ENCODE data around the gene MYLK.

Gene MYLK

DNA sequence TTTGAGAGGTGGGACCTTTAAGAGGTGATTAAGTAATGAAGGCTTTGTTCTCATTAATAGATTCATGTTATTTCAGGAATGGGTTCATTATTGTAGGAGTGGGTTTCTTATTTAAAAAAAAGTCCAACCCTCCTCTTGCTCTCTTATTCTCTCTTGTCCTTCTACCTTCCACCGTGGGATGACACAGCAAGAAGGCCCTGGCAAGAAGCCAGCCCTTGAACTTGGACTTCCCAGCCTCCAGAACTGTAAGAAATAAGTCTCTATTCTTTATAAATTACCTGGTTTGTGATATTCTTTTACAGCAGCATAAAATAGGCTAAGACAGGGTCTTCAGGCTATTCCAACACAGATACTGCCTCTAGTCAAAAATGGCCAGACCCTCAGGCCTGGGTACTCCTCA lies 62.2 kb downstream of the MYLK start:
- DNase-seq (ENCODE audit: low spot score): no peak

DNA sequence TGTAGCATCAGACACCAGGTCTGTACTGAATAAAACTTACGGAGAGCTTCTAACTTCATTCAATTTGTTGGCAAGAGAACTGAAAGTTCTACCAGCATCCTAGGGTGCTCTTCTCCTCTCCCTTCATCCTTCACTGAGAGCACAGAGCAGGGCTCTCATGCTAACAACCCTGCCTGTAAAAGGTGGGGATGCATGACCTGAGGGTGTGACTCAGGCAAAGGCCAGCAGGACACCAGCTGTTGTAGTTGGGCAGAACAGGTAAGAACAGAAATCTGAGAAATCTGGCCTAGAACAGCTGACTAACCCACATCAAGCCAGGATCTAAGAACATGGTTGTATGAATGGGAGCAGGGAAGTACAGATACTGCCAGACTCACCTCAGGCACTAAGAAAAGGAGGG lies 64.2 kb downstream of the MYLK start:
- no peak for DNase-seq (ENCODE audit: low spot score)

DNA sequence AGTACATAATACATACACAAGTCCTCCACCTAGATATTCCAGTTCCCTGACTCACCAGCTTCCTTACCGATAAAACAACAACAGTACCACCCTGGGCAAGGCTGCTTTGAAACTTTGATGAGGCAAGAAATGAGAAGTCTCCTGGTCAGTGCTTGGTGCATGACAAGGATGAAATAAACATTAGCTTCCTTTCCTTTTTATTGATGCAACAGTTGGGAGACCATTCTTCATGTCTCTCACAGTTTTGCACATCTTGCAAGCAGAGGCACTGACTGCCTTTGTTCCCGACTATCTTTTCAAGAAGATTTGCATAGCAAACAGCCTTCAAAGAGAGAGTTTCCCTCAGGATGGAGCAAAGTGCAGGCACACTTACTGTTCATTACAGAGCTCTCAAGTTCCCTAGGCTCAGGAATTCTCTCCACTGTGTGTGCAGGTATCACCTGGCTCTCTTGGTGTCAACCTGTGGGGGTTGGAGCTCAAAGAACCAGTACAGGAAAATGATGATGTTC lies 65.2 kb downstream of the MYLK start:
- DNase-seq (ENCODE audit: low spot score): no peak

DNA sequence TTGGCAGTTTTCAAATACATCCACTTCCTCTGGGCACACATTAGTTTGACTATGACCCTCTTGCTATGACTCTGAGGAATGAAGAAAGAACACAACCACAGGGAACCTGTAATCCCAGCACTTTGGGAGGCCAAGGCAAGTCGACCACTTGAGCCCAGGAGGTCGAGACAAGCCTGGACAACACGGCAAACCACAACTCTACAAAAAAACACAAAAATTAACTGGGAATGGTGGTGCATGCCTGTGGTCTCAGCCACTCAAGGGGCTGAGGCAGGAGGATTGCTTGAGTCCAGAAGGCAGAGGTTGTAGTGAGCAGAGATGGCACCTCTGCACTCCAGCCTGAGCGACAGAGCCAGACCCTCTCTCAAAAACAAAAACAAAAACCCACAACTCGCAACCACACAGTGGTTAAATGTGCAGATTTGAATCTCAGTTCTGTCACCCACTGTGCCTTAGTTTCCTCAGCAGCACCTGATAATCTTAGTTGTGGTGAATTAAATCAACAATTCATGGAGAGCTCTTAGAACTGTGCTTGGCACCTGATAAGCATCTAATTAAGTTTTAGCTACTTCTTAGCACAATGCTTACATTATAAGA lies 65.7 kb downstream of the MYLK start:
- DNase-seq (ENCODE audit: low spot score): no peak

DNA sequence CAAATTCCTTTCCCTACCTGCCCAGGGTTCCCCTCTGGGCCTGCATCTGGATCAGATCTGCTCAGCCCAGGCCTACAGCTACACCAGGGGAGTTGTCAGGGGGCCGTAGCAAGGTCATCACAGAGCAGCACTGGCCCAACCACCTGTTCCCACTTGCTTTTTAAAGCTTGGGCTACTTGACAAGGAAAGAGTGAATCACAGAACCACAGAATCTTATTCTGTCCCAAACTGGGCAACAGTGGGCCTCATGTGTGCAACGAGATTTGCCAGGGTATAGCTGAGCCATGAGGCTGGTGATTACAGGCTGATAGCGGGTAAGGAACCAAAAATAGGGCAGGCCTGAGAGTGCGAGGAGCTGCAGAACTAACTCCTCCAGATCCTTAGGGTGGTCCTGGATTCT lies 66.7 kb downstream of the MYLK start:
- no peak for DNase-seq (ENCODE audit: low spot score)

DNA sequence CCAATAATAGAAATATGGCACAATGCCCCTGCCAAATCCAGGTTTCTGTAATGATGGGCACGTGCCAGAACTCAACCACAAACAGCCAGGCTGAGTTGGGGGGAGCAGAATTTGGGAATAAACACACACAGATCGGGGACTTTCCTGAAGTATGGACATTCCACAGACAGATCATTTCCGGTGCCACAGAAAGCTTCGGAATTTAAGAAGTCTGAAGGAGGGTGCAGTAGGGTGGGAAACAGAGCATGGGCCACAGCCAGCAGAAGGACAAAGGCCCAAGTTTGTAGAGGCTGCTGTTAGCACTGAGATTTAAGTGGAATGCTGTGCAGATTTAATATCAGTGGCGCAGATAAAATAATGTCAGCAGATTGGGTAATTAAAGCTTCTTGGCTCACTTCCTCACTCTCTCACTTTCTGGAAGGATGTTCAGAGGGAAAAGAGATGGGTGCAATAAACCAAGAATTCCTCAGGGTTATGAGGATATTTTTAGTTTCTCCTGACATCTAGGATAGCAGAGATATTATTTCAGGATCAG lies 67.4 kb downstream of the MYLK start:
- no peak for DNase-seq (ENCODE audit: low spot score)

DNA sequence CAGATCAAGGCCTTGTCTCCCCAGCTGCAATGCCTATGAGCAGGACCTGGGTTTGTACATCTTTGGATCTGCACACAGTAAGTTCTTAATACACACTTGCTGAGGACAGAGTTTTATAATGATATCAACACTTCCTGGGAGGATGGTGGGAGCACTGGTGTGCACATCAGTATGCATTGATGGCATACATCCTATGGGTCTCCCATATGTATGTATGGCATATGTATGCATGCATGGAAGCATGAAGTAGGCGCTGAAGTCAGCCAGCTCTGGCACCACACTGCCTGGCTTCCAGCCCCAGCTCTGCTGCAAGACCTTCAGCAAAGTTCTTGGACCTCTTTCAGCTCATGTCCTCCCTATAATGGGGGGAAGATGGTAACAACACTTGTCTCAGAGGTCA lies 68.2 kb downstream of the MYLK start:
- no peak for DNase-seq (ENCODE audit: low spot score)

DNA sequence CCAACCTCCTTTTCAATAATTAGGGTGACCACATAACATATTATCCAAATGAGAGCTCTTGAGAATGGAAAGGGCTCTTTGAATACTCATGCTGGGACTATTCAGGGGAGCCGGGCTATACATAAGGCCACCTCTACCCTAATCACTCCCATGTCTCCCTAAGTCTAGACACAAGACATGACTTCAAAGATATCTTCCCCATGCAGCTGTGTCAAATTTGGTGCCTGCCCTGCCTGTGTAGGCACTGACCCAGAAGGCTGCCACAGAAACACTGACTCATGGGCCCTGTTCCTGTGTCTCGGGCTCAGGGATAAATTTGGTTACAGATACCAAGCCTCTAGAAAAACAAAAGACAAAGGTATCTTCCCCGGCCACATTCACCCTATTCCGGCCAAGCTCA lies 70.3 kb downstream of the MYLK start:
- no peak for DNase-seq (ENCODE audit: low spot score)

DNA sequence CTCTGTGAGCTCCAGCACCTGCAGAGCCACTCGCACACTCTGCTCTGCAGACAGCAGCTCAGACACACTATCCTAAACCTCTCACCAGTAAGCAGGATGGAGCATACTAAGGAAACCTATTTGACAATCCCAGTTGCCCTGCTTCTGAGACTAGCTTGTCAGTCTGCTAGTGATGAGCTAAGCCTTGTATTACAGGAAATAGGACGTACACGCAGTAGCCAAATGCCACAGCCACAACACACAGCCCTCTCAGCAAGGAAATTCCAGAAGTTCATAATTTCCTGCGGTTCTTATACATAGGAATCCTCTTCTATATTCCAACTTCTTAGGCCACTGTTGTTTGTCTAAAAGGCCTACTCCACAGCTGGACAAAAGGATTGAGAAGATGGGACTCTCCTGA lies 74.5 kb downstream of the MYLK start:
- no peak for DNase-seq (ENCODE audit: low spot score)

DNA sequence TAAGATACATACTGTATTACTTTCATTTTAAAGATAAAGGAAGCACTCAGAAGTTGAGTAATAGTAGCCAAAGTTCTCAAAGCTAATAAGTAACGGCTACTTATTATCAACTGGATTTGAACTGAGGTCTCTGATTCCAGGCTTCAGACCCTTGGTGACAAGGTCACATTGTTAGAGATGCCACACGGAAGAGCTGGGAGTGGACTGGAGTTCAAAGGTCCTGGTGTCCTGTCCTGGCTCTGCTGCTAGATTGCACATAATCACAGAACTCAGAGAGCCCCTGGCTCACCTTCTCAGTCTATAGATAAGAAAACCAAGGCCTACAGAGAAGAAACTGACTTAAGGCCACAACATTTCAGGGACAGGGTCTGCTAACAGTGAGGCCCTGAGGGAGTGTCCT lies 75.3 kb downstream of the MYLK start:
- no peak for DNase-seq (ENCODE audit: low spot score)

DNA sequence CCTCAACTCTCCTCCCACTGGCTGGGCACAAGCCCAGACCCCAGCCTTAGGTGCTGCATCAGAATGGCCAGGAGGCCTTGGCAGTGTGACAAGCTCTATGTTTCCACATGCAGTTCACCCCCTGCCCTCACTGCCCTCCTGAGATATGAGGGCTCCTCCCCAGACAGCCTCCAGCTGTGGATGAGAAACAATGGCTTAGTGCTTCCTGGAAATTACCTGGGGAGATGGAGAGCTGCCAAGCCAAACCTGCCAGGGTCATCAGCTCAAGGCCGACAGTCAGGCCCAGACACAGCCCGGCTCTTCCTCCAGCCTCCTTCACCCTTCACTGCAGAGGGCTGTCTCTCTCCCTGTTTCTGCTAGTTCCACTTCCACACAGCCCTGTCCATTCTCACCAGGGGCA lies 76.3 kb downstream of the MYLK start:
- peak; percentile 23 for DNase-seq (ENCODE audit: low spot score)

DNA sequence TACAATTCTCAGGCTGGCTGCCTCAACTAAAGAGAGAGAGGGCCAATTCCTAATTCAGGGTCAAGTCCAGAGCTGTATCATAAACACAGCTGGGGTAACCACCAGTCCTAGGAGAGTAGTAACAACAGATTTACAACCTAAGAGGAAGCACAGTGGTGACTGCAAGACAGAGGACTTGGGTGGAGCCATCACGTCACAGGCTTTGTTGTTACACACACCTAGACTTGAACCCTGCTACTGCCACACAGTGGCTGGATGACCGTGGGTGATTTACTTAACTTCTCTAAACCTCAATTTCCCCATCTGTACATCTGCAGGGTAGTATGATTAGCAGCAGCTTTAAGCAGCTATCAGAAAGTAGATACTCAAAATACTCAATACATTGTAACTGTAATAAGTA lies 78.6 kb downstream of the MYLK start:
- DNase-seq (ENCODE audit: low spot score): no peak

DNA sequence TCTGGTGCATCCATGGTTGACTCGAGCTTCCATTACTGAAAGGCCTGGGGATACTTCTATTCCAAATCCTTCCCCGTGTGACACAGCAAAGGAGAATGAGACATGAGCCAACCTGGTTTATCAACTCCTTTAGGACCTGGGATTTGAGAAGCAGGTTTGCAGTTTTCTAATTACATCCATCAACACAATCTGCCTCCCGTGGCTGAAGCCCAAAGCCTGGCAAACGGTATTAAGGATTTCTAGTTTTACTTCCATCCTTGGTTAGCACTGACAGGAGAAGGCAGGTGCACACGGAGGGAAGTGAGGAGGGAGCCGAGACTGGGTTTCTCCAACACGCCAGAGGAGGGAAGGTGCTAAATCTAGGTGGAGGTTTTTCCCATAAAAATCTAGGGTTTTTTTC lies 79.0 kb downstream of the MYLK start:
- DNase-seq (ENCODE audit: low spot score): no peak

DNA sequence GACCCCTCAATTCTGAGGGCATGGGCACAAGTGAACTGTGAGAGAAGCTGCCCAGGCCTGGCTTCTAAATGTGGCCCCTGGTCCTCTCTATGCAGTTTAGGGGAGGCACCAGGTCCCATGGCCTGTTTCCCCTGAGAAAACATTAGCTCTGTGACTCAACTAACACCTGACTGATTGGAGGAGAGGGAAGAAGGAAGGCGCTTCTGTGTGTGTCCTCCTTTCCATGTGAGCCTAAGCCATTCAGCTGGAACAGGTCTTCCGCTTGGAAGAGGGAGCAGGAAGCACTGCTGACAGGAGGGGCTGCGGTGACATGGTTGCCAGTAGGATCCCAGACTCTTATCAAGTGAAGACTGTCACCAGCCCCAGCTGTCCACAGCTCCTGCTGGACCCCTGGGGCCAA lies 79.5 kb downstream of the MYLK start:
- no peak for DNase-seq (ENCODE audit: low spot score)

DNA sequence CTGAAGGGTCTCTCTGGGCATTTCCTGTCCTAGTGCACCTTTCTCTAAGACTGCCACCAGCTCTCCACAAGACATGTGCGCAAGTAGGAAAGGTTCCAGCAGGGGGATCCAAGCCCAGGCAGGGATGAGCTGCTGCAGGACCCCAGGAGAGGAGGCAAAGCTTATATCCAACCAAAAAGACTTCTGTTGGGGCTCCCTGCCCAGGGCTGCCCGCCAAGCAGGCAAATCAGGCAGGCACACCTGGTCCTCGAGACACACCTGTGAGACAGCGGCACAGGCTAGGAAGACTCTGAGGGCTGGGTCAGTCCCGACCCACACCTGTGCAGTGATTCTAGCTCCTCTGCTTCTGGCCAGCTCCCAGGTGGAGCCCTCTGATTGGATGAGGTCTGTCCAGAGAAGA lies 80.6 kb downstream of the MYLK start:
- DNase-seq (ENCODE audit: low spot score): peak; percentile 39

DNA sequence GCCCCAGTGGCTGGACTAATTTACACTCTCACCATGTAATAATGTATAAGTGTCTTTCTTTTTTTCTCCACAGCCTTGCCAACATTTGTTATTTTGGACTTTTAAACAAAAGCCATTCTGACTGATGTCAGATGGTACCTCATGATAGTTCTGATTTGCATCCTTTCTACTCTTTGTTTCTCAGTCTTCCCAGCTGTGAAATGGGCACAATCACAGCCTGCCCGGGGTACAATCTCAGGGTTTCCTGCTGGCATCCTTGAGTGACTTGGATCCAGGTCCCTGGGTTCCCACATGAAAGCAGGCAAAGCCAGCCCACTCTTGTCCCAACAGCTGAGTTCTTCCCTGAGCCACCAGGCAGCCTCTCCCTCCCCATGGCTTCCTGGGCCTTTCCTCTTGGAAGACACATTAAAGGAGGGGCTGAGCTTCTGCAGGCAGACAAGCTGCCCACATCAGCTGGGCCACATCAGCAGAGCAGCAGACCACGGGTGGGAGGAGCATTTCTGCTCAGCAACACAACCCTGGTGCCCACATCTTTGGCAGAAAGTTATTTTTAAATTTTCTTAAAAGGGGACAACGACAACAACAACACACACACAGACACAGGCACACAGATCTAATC lies 82.0 kb downstream of the MYLK start:
- DNase-seq (ENCODE audit: low spot score): no peak

DNA sequence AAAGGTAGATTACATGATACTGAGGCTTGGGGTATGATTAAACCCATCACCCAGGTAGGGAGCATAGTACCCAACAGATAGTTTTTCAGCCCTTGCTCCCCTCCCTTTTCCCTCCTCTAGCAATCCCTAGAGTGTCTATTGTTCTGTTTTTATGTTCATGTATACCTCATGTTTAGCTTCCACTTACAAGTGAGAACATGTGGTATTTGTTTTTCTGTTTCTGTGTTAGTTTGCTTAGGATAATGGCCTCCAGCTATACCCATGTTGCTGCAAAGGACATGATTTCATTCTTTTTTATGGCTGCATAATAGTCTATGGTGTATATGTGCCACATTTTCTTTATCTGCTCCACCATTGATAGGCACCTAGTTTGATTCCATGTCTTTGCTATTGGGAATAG lies 82.7 kb downstream of the MYLK start:
- DNase-seq (ENCODE audit: low spot score): no peak

DNA sequence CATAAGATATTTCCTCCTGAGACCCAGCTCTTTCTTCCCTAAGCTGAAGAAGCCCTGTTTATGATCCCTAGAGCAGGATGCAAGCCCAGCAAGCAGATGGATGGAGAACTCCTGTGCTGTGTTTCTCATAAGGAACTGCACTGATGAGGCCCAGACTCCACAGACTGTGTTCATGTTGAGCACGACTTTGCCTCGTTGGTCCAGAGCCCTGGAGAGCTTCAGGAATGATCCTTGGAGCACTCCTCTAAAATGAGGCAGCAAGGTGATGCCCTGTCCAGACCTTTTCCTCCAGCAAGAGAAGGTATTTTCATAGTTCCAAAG lies 83.8 kb downstream of the MYLK start:
- no peak for DNase-seq (ENCODE audit: low spot score)

DNA sequence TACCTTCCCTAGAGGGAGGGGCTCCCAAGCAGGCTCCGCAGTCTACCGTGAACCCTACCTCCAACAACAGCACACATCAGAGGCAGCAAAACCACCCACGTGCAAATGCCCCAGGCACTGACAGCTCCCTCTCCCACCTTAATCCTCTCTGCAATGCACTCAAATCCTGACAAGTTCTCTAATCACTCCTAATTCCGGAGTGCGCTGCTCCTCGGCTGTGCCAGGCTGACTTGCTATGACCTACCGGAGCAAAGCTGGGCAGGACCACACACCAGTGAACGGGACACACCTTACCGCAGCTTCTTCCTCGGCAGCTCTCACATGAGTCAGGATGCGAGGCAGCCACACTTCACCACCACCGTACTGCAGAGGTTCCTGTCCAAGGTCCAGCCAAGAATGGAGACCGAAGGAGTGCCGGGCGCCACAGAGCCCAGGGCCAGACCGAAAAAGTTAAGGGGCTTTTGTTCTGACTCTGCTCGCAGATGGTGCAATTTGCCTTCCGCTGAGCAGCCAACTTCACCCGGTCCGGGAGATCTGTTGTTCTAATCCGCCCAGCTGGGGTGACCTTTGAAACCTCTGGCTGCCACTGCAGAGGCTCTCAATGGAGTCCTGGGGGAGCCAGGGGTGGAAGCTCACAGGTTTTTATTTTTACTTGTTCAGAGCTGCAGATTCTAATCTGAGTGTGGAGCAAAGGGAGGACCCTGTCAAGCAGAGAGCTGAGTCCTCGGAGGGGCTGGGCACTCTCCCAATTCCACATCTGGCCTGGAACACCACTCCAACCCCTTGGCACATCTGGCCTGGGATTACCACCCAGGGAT lies 84.4 kb downstream of the MYLK start:
- peak; percentile 33 for DNase-seq (ENCODE audit: low spot score)

DNA sequence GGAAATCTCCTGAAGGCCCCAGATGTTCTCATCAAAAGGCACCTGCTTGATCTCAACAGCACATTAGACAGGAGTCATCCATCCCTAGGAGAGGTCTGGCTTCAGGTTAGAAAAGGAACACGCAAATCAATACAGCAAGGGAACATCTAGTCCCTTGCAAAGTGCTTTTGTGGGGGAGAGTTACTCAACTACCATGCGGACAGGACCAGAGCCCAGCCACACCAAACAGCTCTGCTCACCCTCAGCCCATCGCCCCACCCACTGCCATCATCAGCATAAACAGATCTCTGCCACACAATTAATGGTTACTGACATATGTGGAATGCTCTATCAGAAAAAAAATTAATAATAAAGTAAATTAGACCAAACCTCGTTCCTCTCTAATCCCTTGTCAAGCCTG lies 85.6 kb downstream of the MYLK start:
- no peak for DNase-seq (ENCODE audit: low spot score)

DNA sequence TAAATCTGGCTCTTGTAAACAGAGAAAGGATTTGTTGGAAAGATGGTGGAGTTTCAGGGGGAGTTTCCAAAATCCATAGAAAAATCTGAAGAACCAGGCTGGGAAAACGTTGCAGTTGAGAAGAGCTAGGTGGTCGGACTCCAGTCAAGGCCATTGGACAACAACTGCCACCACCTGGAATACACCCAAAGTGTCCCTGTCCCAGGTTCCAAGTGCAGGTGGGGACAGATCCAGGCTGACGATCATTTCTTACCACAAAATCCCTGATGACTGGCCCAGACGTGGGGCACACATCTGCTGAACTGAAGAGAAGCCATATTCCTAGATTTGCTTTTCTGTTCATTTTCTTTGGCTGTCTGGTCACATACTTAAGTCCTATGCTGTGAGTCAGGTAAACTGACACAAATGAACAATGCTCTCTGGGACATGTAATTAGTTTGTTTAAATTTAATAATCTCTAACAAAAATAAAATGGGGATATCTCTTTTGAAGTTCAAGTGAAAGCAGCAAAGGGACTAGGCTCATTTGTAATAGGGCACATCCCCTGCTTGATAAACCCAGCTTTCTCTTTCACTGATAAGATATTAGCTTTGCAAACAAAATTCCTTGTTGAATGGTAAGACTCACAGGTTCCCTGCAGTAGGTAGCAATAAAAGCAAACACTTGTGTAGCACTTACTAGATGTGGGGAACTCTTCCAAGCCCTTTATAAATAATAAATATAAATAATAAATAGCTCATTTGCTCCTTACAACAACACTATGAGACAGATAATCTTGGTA lies 88.5 kb downstream of the MYLK start:
- no peak for DNase-seq (ENCODE audit: low spot score)

DNA sequence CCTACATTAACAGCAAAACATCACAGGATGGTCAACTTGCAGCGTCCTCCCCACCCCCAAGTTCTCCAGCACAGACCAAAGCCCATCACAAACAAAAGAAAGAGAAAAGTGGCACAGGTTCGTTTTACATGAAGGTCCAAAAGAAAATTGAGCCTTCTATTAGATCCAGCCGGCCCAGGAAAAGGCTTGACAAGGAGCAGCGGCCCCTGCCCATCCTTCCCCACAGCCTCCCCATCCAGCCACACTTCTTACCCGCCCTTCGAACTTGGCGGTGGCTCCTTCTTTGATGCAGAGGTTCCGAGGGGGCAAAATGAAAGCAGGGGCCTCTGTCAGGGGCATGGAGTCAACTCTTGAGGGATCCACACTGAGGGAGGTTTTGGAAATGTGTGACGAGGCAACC lies 90.7 kb downstream of the MYLK start:
- DNase-seq (ENCODE audit: low spot score): no peak

Data from iPS-NIHi11 (cell line).